Mesenchymal stem cell (in vitro differentiated cells and primary cell): ENCODE results near the gene SLC28A1.

Experiments
- DNase-seq: peaks from one replicate; pipeline ENCODE4 v3.0.0-alpha.2; 2013
- H2AFZ ChIP-seq: one replicate; pipeline ENCODE4 v1.6.1; 2013; ENCODE audit warnings: low read depth, mild to moderate bottlenecking, control low read depth, inconsistent platforms, low read length, moderate library complexity
- H2AK5ac ChIP-seq: 2 replicates; pipeline ENCODE4 v1.6.1; 2013; ENCODE audit warnings: low read length, moderate library complexity, mild to moderate bottlenecking, inconsistent platforms; ENCODE audit not compliant: severe bottlenecking
- H2BK120ac ChIP-seq: one replicate; pipeline ENCODE4 v1.6.1; 2013; ENCODE audit warnings: low read depth, mild to moderate bottlenecking, inconsistent platforms, low read length, moderate library complexity
- H2BK12ac ChIP-seq, 2 experiments: one replicate each; pipeline ENCODE4 v1.6.1; 2013; ENCODE audit warnings: inconsistent platforms in 2 of 2, low read length in 2 of 2, mild to moderate bottlenecking in 2 of 2, moderate library complexity in 2 of 2, control low read depth in 1 of 2
- H2BK15ac ChIP-seq: one replicate; pipeline ENCODE4 v1.6.1; 2013; ENCODE audit warnings: mild to moderate bottlenecking, low read depth, inconsistent platforms; ENCODE audit not compliant: poor library complexity, severe bottlenecking
- H2BK5ac ChIP-seq: 2 replicates; pipeline ENCODE4 v1.6.1; 2013; ENCODE audit warnings: low read depth, mild to moderate bottlenecking, low read length, control low read depth, inconsistent platforms; ENCODE audit not compliant: poor library complexity, severe bottlenecking
- H3K14ac ChIP-seq, 2 experiments: one replicate each; pipeline ENCODE4 v1.6.1; 2013; ENCODE audit warnings: inconsistent platforms in 2 of 2, low read length in 2 of 2, control low read depth in 1 of 2, mild to moderate bottlenecking in 1 of 2, moderate library complexity in 1 of 2
- H3K18ac ChIP-seq, 2 experiments: one replicate each; pipeline ENCODE4 v1.6.1; 2013; ENCODE audit warnings: inconsistent platforms in 2 of 2, low read length in 2 of 2, control low read depth in 1 of 2, low read depth in 1 of 2, mild to moderate bottlenecking in 1 of 2
- H3K23ac ChIP-seq, 2 experiments: one replicate each; pipeline ENCODE4 v1.6.1; 2013; ENCODE audit warnings: inconsistent platforms in 2 of 2, low read length in 2 of 2, mild to moderate bottlenecking in 2 of 2, moderate library complexity in 2 of 2, control low read depth in 1 of 2
- H3K27ac ChIP-seq: 2 replicates; pipeline ENCODE4 v1.5.1; 2013; ENCODE audit warnings: mild to moderate bottlenecking, moderate library complexity, low read length, control low read depth, inconsistent platforms; ENCODE audit not compliant: poor library complexity, severe bottlenecking
- H3K27me3 ChIP-seq, 2 experiments: 2 replicates each; pipeline versions ENCODE4 v1.6.1 to v1.7.0; 2013; ENCODE audit warnings: low read length in 2 of 2, mild to moderate bottlenecking in 2 of 2, moderate library complexity in 2 of 2, control low read depth in 1 of 2, inconsistent platforms in 1 of 2; ENCODE audit not compliant: control insufficient read depth in 1 of 2, insufficient read depth in 1 of 2
- H3K36me3 ChIP-seq, 2 experiments: 2 replicates each; pipeline versions ENCODE4 v1.6.1 to v1.7.0; 2013; ENCODE audit warnings: low read length in 2 of 2, control low read depth in 1 of 2, inconsistent platforms in 1 of 2, low read depth in 1 of 2, mild to moderate bottlenecking in 1 of 2; ENCODE audit not compliant: insufficient read depth in 2 of 2, control insufficient read depth in 1 of 2
- H3K4ac ChIP-seq, 2 experiments: one replicate each; pipeline ENCODE4 v1.6.1; 2013; ENCODE audit warnings: inconsistent platforms in 2 of 2, low read length in 2 of 2, mild to moderate bottlenecking in 2 of 2, moderate library complexity in 2 of 2, control low read depth in 1 of 2, low read depth in 1 of 2
- H3K4me1 ChIP-seq: 2 replicates; pipeline ENCODE4 v1.6.1; 2013; ENCODE audit warnings: low read depth, low read length, control low read depth; ENCODE audit not compliant: control insufficient read depth, insufficient read depth
- H3K4me2 ChIP-seq: 2 replicates; pipeline ENCODE4 v1.6.1; 2013; ENCODE audit warnings: low read length, mild to moderate bottlenecking, inconsistent platforms; ENCODE audit not compliant: poor library complexity, severe bottlenecking
- H3K4me3 ChIP-seq, 2 experiments: 2 replicates each; pipeline versions ENCODE4 v1.5.1 to v1.7.0; 2013; ENCODE audit warnings: low read length in 2 of 2, mild to moderate bottlenecking in 2 of 2, control low read depth in 1 of 2, low read depth in 1 of 2; ENCODE audit not compliant: insufficient read depth in 1 of 2
- H3K79me1 ChIP-seq: replicated peaks from 2 replicates; pipeline ENCODE4 v1.6.1; 2013; ENCODE audit warnings: mild to moderate bottlenecking, control low read depth, low read length, inconsistent platforms; ENCODE audit not compliant: poor library complexity, severe bottlenecking
- H3K9ac ChIP-seq: 2 replicates; pipeline ENCODE4 v1.7.0; 2013; ENCODE audit warnings: mild to moderate bottlenecking, low read length, moderate library complexity
- H3K9me3 ChIP-seq: 2 replicates; pipeline ENCODE4 v1.7.0; 2013; ENCODE audit warnings: mild to moderate bottlenecking, low read length; ENCODE audit not compliant: control insufficient read depth
- H4K8ac ChIP-seq: one replicate; pipeline ENCODE4 v1.6.1; 2013; ENCODE audit warnings: inconsistent platforms, mild to moderate bottlenecking, low read length, moderate library complexity
- H4K91ac ChIP-seq: one replicate; pipeline ENCODE4 v1.6.1; 2013; ENCODE audit warnings: mild to moderate bottlenecking, low read length, inconsistent platforms
- WGBS: methylation state at CpG from one replicate; pipeline ENCODE4 v1.1.7; 2013; ENCODE audit warnings: mixed read lengths; 5-methylcytosine and 5-hydroxymethylcytosine counted together

Gene SLC28A1

GRCh38 chr15:84988909-84989644, 104.6 kb downstream of the SLC28A1 start:
- H3K27ac ChIP-seq, result no peak overlapping the region
- H3K79me1 ChIP-seq, result peaks cover 20% of the 10 kb centered on the region
- no peak overlapping the region for H4K8ac ChIP-seq
- no peak overlapping the region for H2AK5ac ChIP-seq
- no peak overlapping the region for H2BK12ac ChIP-seq
- no peak overlapping the region for H2BK120ac ChIP-seq
- peak overlapping the region in 1 of 2 experiments; percentile 7 for H3K23ac ChIP-seq
- H2BK5ac ChIP-seq, result no peak overlapping the region
- H3K9ac ChIP-seq, result no peak overlapping the region
- no peak overlapping the region for H3K4ac ChIP-seq
- H2AFZ ChIP-seq, result no peak overlapping the region
- DNase-seq, result no peak
- no peak overlapping the region for H3K14ac ChIP-seq
- H3K9me3 ChIP-seq, result no peaks in the 10 kb centered on the region
- WGBS, result 92% methylated on average over 2 of the region's 2 CpGs
- H2BK15ac ChIP-seq, result no peak overlapping the region
- H3K27me3 ChIP-seq, result no peaks in the 10 kb centered on the region
- H3K18ac ChIP-seq, result peak overlapping the region; percentile 12 to 35
- H3K36me3 ChIP-seq, result no peaks in the 10 kb centered on the region
- peaks cover 1% of the 10 kb centered on the region for H3K4me1 ChIP-seq
- H4K91ac ChIP-seq, result no peak overlapping the region
- no peak overlapping the region for H3K4me2 ChIP-seq
- H3K4me3 ChIP-seq, result no peak overlapping the region

GRCh38 chr15:84990507-84990906, 106.0 kb downstream of the SLC28A1 start:
- H3K36me3 ChIP-seq, result no peaks in the 10 kb centered on the region
- H3K4ac ChIP-seq, result no peak overlapping the region
- no CpG with 5 or more reads among the region's 1 CpG for WGBS
- no peak overlapping the region for H2BK5ac ChIP-seq
- no peak overlapping the region for H2AFZ ChIP-seq
- no peak for DNase-seq
- no peak overlapping the region for H2BK15ac ChIP-seq
- no peak overlapping the region for H2BK120ac ChIP-seq
- no peak overlapping the region for H3K27ac ChIP-seq
- H3K9ac ChIP-seq, result no peak overlapping the region
- no peak overlapping the region for H3K18ac ChIP-seq
- H3K4me2 ChIP-seq, result no peak overlapping the region
- no peaks in the 10 kb centered on the region for H3K27me3 ChIP-seq
- peaks cover 1% of the 10 kb centered on the region for H3K4me1 ChIP-seq
- peaks cover 23% of the 10 kb centered on the region for H3K79me1 ChIP-seq
- H2BK12ac ChIP-seq, result no peak overlapping the region
- H3K9me3 ChIP-seq, result no peaks in the 10 kb centered on the region
- H2AK5ac ChIP-seq, result no peak overlapping the region
- H3K14ac ChIP-seq, result no peak overlapping the region
- H4K91ac ChIP-seq, result no peak overlapping the region
- H4K8ac ChIP-seq, result no peak overlapping the region
- no peak overlapping the region for H3K23ac ChIP-seq
- no peak overlapping the region for H3K4me3 ChIP-seq

- no peak overlapping the region for H3K18ac ChIP-seq
- WGBS, result 96% methylated on average over 3 of the region's 4 CpGs
- H4K8ac ChIP-seq, result no peak overlapping the region
- no peak overlapping the region for H4K91ac ChIP-seq
- H2AK5ac ChIP-seq, result no peak overlapping the region
- no peak overlapping the region for H2AFZ ChIP-seq
- no peak overlapping the region for H2BK12ac ChIP-seq
- H3K14ac ChIP-seq, result no peak overlapping the region
- H2BK15ac ChIP-seq, result no peak overlapping the region
- no peaks in the 10 kb centered on the region for H3K36me3 ChIP-seq
- no peak overlapping the region for H3K4ac ChIP-seq
- H3K4me2 ChIP-seq, result no peak overlapping the region
- H3K4me1 ChIP-seq, result peaks cover 1% of the 10 kb centered on the region
- no peak overlapping the region for H2BK120ac ChIP-seq
- no peak overlapping the region for H3K9ac ChIP-seq
- H3K4me3 ChIP-seq, result no peak overlapping the region
- peaks cover 23% of the 10 kb centered on the region for H3K79me1 ChIP-seq
- H2BK5ac ChIP-seq, result no peak overlapping the region
- H3K23ac ChIP-seq, result no peak overlapping the region
- H3K27me3 ChIP-seq, result no peaks in the 10 kb centered on the region
- no peaks in the 10 kb centered on the region for H3K9me3 ChIP-seq
- DNase-seq, result no peak
- no peak overlapping the region for H3K27ac ChIP-seq
These were observed 106.7 kb downstream of the SLC28A1 start for GRCh38 chr15:84991014-84991712.

GRCh38 chr15:84992157-84992944, 107.9 kb downstream of the SLC28A1 start:
- peaks cover 1% of the 10 kb centered on the region for H3K4me1 ChIP-seq
- no peaks in the 10 kb centered on the region for H3K9me3 ChIP-seq
- H2BK120ac ChIP-seq, result no peak overlapping the region
- no peak overlapping the region for H4K91ac ChIP-seq
- peak overlapping the region in 1 of 2 experiments; percentile 44 for H3K18ac ChIP-seq
- no peaks in the 10 kb centered on the region for H3K36me3 ChIP-seq
- no peak overlapping the region for H2BK5ac ChIP-seq
- no peak overlapping the region for H3K27ac ChIP-seq
- 78% methylated on average over 3 of the region's 4 CpGs for WGBS
- H3K4ac ChIP-seq, result no peak overlapping the region
- H3K4me2 ChIP-seq, result no peak overlapping the region
- no peak overlapping the region for H3K9ac ChIP-seq
- H2BK12ac ChIP-seq, result no peak overlapping the region
- no peak overlapping the region for H3K14ac ChIP-seq
- no peak overlapping the region for H3K23ac ChIP-seq
- peaks cover 20% of the 10 kb centered on the region for H3K79me1 ChIP-seq
- H3K4me3 ChIP-seq, result no peak overlapping the region
- H4K8ac ChIP-seq, result no peak overlapping the region
- no peak overlapping the region for H2BK15ac ChIP-seq
- no peaks in the 10 kb centered on the region for H3K27me3 ChIP-seq
- DNase-seq, result peak; percentile 87
- no peak overlapping the region for H2AFZ ChIP-seq
- H2AK5ac ChIP-seq, result no peak overlapping the region
